ENCODE data around the gene DCAF4.

GRCh38 chr14:72888636-72889201 lies 37.5 kb upstream of the DCAF4 start:
- TF ChIP-seq EZH2 (IDR thresholded peaks at IDR 0.05; ENCODE audit: borderline replicate concordance, low read depth, low read length, poor library complexity, severe bottlenecking): no peak
- no peak for TF ChIP-seq CTCF (conservative IDR thresholded peaks at IDR 0.05; ENCODE audit: low read depth, low read length)
